ENCODE measurements around the gene ADCY4. TPM values are rescaled to one million over a fixed set of nuclear protein-coding genes. Genes with fewer than 3 reads are reported as not detected.

The ADCY4 gene
- total and polyA plus RNA-seq, 2 of the 13 experiments (the other 11 are each of a cell fraction or from before 2014, with no cell fraction given): 0.03 TPM; not detected in 1

DNA sequence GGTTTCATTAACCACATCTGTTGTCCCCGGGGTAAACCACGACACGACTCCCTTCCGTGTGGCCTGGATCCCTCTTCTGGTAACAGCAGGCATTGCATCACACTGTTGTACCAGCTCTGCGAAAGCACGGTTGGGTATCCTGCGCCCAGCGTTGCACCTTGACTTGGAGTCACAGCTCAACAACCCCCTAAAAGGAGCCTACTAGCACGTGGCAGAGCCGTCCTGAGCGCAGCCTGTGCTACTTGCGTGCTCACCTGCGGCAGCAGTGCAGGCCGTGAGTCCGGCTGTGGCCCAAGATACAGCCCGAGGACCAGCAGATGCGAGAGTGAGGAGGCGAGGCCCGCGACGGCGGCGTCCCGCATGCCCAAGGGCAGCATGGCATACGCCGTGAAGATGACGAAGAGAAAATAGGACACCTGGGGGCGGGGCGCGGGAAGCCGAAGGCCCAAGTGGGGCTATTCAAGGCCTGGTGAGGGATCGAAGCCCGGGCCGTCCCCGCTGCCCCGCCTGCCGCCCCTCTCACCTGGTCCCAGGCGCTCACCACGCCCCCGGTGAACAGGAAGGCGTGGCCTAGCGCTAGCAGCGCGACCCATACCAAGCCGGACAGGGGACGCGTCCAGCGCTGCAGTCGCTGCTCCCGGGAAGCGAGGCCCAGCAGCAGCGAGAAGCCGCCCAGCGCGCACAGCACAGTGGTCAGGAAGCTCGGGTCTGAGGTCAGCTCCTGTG, 2.4 kb downstream of the ADCY4 start (continued):
- no peak for TF ChIP-seq MLXIP (CRISPR knock-in tag; IDR thresholded peaks at IDR 0.05; ENCODE audit: borderline replicate concordance)
- peak; percentile 92 for TF ChIP-seq PTBP1 (IDR thresholded peaks at IDR 0.05; ENCODE audit: low read depth, low read length, poor library complexity, severe bottlenecking)
- TF ChIP-seq, protein P1, sequence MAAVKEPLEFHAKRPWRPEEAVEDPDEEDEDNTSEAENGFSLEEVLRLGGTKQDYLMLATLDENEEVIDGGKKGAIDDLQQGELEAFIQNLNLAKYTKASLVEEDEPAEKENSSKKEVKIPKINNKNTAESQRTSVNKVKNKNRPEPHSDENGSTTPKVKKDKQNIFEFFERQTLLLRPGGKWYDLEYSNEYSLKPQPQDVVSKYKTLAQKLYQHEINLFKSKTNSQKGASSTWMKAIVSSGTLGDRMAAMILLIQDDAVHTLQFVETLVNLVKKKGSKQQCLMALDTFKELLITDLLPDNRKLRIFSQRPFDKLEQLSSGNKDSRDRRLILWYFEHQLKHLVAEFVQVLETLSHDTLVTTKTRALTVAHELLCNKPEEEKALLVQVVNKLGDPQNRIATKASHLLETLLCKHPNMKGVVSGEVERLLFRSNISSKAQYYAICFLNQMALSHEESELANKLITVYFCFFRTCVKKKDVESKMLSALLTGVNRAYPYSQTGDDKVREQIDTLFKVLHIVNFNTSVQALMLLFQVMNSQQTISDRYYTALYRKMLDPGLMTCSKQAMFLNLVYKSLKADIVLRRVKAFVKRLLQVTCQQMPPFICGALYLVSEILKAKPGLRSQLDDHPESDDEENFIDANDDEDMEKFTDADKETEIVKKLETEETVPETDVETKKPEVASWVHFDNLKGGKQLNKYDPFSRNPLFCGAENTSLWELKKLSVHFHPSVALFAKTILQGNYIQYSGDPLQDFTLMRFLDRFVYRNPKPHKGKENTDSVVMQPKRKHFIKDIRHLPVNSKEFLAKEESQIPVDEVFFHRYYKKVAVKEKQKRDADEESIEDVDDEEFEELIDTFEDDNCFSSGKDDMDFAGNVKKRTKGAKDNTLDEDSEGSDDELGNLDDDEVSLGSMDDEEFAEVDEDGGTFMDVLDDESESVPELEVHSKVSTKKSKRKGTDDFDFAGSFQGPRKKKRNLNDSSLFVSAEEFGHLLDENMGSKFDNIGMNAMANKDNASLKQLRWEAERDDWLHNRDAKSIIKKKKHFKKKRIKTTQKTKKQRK (IDR thresholded peaks at IDR 0.05; ENCODE audit: low read length): no peak
- TF ChIP-seq AGO1 (IDR thresholded peaks at IDR 0.05; ENCODE audit: low read depth, low read length, poor library complexity, severe bottlenecking): peak; percentile 39
- TF ChIP-seq, protein P2, sequence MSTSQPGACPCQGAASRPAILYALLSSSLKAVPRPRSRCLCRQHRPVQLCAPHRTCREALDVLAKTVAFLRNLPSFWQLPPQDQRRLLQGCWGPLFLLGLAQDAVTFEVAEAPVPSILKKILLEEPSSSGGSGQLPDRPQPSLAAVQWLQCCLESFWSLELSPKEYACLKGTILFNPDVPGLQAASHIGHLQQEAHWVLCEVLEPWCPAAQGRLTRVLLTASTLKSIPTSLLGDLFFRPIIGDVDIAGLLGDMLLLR (CRISPR knock-in tag; IDR thresholded peaks at IDR 0.05): peak; percentile 96
- TF ChIP-seq, protein P3, sequence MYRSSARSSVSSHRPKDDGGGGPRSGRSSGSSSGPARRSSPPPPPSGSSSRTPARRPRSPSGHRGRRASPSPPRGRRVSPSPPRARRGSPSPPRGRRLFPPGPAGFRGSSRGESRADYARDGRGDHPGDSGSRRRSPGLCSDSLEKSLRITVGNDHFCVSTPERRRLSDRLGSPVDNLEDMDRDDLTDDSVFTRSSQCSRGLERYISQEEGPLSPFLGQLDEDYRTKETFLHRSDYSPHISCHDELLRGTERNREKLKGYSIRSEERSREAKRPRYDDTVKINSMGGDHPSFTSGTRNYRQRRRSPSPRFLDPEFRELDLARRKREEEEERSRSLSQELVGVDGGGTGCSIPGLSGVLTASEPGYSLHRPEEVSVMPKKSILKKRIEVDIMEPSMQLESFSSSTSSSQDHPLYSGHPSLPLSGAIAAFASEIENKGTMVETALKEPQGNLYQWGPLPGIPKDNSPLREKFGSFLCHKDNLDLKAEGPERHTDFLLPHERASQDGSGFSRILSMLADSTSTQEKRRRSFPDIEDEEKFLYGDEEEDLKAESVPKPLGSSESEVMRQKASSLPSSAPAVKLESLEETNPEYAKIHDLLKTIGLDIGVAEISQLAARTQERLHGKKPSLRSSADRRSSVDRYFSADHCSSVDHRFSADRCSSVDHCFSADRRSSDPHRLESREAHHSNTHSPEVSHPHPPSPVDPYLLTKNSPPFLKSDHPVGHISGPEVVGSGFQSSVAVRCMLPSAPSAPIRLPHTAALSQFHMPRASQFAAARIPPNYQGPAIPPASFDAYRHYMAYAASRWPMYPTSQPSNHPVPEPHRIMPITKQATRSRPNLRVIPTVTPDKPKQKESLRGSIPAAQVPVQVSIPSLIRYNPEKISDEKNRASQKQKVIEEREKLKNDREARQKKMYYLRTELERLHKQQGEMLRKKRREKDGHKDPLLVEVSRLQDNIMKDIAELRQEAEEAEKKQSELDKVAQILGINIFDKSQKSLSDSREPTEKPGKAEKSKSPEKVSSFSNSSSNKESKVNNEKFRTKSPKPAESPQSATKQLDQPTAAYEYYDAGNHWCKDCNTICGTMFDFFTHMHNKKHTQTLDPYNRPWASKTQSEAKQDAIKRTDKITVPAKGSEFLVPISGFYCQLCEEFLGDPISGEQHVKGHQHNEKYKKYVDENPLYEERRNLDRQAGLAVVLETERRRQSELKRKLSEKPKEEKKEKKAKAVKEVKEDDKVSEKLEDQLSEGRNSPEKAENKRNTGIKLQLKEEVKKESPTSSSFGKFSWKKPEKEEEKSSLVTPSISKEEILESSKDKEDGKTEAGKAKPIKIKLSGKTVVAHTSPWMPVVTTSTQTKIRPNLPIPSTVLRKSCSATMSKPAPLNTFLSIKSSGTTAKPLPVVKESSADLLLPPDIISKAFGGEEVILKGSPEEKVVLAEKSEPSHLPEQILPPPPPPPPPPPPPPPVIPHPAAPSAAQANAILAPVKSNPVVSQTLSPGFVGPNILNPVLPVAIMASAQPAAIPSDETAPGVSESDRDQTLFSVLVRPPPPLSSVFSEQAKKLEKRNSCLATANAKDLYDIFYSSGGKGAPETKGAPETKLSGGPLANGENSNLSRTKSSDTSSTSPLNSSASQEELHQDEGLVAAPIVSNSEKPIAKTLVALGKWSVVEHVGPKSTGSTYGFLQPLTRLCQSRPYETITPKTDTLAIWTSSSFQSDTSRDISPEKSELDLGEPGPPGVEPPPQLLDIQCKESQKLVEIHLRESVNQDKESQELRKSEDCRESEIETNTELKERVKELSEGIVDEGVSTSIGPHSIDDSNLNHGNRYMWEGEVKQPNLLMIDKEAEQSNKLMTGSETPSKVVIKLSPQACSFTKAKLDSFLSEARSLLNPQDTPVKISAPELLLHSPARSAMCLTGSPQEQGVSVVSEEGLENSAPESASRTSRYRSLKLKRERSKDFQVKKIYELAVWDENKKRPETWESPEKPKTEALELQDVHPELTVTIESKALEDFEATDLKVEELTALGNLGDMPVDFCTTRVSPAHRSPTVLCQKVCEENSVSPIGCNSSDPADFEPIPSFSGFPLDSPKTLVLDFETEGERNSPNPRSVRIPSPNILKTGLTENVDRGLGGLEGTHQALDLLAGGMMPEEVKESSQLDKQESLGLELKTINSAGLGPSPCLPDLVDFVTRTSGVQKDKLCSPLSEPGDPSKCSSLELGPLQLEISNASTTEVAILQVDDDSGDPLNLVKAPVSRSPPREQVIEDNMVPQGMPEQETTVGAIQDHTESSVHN (CRISPR knock-in tag; IDR thresholded peaks at IDR 0.05): peak; percentile 94
- TF ChIP-seq TFE3 (CRISPR knock-in tag; IDR thresholded peaks at IDR 0.05): peak; percentile 70
- peak; percentile 87; the same call in 1 of the 2 replicates for TF ChIP-seq YEATS2 (CRISPR knock-in tag; IDR thresholded peaks at IDR 0.05; ENCODE audit: borderline replicate concordance)
- TF ChIP-seq TOE1 (CRISPR knock-in tag; IDR thresholded peaks at IDR 0.05): peak; percentile 65; the same call in 1 of the 2 replicates
- no peak; the same call in none of the 2 replicates for TF ChIP-seq THAP11 (CRISPR knock-in tag; IDR thresholded peaks at IDR 0.05)
- TF ChIP-seq RAD51 (IDR thresholded peaks at IDR 0.05; ENCODE audit: borderline replicate concordance): no peak

All from HepG2 (cell line).